Ovary (tissue), 9 donors: ENCODE measurements around the gene RAB17. TPM values are rescaled to one million over a fixed set of nuclear protein-coding genes. Genes with fewer than 3 reads are reported as not detected.
"Not testable (repeated sequence)": the region's sequence is repeated elsewhere in the genome, so short reads cannot be mapped to it uniquely, and the experiment has no call there.

Experiments used
- DNase-seq, 5 donors: peaks; one replicate each; pipeline ENCODE4 v3.0.0-alpha.2; 2019 to 2020
- H3K27ac ChIP-seq, 2 donors: fragments of 200-600 bp; one replicate each; pipeline versions ENCODE4 v1.5.1 to v1.8.0; 2019 to 2022
- H3K27me3 ChIP-seq: fragments of 200-600 bp; one replicate; pipeline ENCODE4 v1.8.0; 2022
- H3K36me3 ChIP-seq: fragments of 200-600 bp; sonication (generic); one replicate; pipeline ENCODE4 v1.5.1; 2019
- H3K4me1 ChIP-seq: one replicate; pipeline ENCODE4 v1.8.1; 2013; ENCODE audit warnings: mild to moderate bottlenecking, moderate library complexity; ENCODE audit not compliant: insufficient read depth
- H3K4me3 ChIP-seq: fragments of 200-600 bp; sonication (generic); one replicate; pipeline ENCODE4 v1.5.1; 2017
- H3K9me3 ChIP-seq, 2 donors: fragments of 200-600 bp in 1 of 2; sonication (generic) in 1 of 2; one replicate each; pipeline versions ENCODE4 v1.5.1 to v1.8.1; 2013 to 2019; ENCODE audit warnings: mild to moderate bottlenecking in 1 of 2, moderate library complexity in 1 of 2
- EP300 ChIP-seq: sonication (generic); formaldehyde crosslinking; IDR thresholded peaks from one replicate; pipeline ENCODE4 v1.6.1; 2017; ENCODE audit warnings: antibody characterized with exemption
- POLR2A ChIP-seq: fragments of 450-650 bp; IDR thresholded peaks from one replicate; pipeline ENCODE4 v1.6.1; 2017; ENCODE audit warnings: antibody characterized with exemption, mild to moderate bottlenecking, moderate library complexity
- WGBS, 3 donors: extraction: QIAGEN DNeasy Blood & Tissue Kit in 1 of 3; methylation state at CpG; one replicate each; pipeline versions ENCODE4 v1.1.5 to v1.1.7; 2013 to 2017; 5-methylcytosine and 5-hydroxymethylcytosine counted together
- intact Hi-C, 4 donors: fragments of 100-400 bp; cut with DNase I; formaldehyde crosslinking; loops; one replicate each; pipeline versions ENCODE4 v1.11.0 to v1.15.1; 2022 to 2023
- polyA plus RNA-seq, 2 donors: library from polyadenylated mRNA; stranded (reverse); fragments of 200-250 nt in 1 of 2; fragments of 350-450 nt in 1 of 2; fragmentation: Illumina TruSeq in 1 of 2; extraction: RNeasy Lipid Tissue Mini Kit (QIAGEN cat#74804) in 1 of 2; gene quantifications; one replicate each; pipeline ENCODE4 v1.2.3, GENCODE V29; 2013 to 2014
- total RNA-seq, 7 donors: library from RNA; depleted of rRNA in 2 of 7; stranded (reverse); fragments of >200 nt in 2 of 7; fragmentation: NEBNext Ultra II Directional in 3 of 7; extraction: Animal tissue kit (Norgen Biotek cat#: 25700) in 3 of 7; gene quantifications; one replicate each; pipeline versions ENCODE4 v1.1.0 to v1.2.4, GENCODE V29; 2016 to 2023
- TF ChIP-seq, protein P1 (sequence below), 3 donors: fragments of 450-650 bp in 2 of 3; fragments of 200-600 bp in 1 of 3; IDR thresholded peaks; one replicate each; pipeline versions ENCODE4 v1.5.1 to v1.8.0; 2016 to 2022; ENCODE audit warnings: antibody characterized with exemption in 3 of 3, mild to moderate bottlenecking in 1 of 3
- donor health status: DM: no; HTN: no; CAD: no; lungs with moderate emphysema.
- donor health status: DM: no; HTN: no; CAD: no.
- donor health status: Bipolar disorder and iron deficiency.
- donor health status: DM: yes; HTN: yes; CAD: no.
- donor health status: DM: no; HTN: no; CAD: no.
- donor health status: DM: yes; HTN: yes; CAD: no.

The RAB17 gene
- total and polyA plus RNA-seq, 9 donors: 0.38 to 19.3 (median 4.3) TPM

DNA sequence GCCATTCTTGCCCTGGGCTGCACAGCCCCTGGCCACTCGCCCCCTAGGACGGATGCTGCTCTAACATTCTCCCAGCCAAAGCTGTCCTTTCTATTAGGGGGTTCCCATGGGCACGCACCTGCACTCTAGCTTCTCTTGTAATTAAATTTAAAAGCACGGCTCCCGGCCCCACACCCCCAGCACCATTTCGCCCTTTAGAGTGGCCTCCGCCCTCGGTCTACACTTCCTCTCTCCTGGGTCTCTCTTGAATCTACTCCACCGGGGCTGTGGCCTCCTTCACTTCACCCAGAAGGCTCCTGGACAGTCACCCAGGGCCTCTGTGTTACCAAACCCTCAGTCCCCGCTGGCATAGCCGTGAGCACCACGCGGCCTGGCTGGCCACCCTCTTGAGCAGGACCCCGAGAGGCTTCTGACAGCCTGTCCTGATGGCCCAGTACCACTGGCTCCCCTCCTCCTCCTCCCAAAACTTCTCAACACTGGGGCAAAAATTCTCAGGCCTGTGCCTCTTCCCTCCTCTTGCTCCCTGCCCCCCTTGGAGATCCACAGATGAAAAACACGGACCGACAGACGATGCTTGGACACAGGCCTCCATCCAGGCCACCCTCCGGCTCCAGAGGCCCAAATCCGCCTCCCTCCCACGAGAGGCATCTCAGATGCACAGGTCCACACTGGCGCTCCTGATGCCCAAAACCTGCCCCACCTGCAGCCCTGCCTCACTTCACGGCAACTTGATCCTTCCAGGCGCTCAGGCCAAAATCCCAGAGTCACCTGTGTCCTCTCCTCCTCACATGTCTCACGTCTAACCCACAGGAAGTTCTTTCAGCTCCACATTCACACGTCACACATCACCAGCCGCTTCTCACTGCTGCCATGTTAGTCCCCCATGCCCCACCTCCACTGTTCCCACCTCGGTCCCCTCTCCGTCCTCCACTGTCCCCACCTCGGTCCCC is 6.9 kb upstream of the RAB17 start:
- intact Hi-C loops: no loop called here
- TF ChIP-seq POLR2A (no peak), EP300 (no peak)
- TF ChIP-seq, protein P1, sequence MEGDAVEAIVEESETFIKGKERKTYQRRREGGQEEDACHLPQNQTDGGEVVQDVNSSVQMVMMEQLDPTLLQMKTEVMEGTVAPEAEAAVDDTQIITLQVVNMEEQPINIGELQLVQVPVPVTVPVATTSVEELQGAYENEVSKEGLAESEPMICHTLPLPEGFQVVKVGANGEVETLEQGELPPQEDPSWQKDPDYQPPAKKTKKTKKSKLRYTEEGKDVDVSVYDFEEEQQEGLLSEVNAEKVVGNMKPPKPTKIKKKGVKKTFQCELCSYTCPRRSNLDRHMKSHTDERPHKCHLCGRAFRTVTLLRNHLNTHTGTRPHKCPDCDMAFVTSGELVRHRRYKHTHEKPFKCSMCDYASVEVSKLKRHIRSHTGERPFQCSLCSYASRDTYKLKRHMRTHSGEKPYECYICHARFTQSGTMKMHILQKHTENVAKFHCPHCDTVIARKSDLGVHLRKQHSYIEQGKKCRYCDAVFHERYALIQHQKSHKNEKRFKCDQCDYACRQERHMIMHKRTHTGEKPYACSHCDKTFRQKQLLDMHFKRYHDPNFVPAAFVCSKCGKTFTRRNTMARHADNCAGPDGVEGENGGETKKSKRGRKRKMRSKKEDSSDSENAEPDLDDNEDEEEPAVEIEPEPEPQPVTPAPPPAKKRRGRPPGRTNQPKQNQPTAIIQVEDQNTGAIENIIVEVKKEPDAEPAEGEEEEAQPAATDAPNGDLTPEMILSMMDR (IDR thresholded peaks at IDR 0.05): no peak
- no peaks in the 10 kb centered on the region for H3K27me3 ChIP-seq
- H3K4me3 ChIP-seq: no peak overlapping the region
- no peaks in the 10 kb centered on the region for H3K4me1 ChIP-seq
- no peaks in the 10 kb centered on the region for H3K9me3 ChIP-seq
- H3K36me3 ChIP-seq: no peaks in the 10 kb centered on the region
- peak in 2 of 5 donors; percentile 18 to 21 for DNase-seq
- H3K27ac ChIP-seq: no peak overlapping the region
- WGBS, 3 donors: 92 to 94% (median 93%) methylated on average over 29 of the region's 29 CpGs

DNA sequence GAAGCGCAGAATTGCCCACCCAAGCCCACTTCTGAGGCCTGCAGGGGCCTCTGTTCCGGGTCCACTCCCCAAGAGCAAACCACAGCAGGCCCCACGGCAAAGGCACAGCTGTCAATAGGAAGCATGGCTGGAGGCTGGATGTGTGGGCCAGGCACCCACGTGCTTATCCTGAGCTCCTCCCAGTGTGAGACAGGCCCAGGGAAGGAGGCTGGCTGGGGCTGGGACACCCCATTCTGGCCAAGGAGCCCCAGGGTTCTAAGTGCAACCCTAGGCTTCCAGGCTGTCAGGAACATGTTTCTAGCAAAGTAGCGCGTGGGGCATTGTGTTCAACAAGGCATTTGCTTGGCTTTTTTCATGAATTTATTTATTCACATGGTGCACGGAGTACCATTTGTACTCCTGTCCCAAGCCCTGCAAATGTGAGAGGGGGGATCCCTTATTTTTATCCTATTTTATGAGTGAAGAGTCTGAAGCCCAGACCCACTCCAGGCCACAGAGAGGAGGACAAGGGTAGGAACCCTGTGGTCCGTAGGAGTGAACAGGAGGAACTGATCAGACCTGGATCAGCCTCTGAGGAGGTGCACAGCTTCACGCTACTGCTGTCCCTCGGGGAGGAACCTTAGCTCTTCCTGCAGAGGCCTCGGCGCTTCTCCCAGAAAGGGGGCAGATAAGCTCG is 6.1 kb upstream of the RAB17 start:
- no peak overlapping the region for H3K27ac ChIP-seq
- DNase-seq: peak in 2 of 5 donors; percentile 14 to 18
- H3K9me3 ChIP-seq: no peaks in the 10 kb centered on the region
- intact Hi-C loops: no loop called here
- H3K36me3 ChIP-seq: no peaks in the 10 kb centered on the region
- H3K4me3 ChIP-seq: no peak overlapping the region
- no peaks in the 10 kb centered on the region for H3K4me1 ChIP-seq
- TF ChIP-seq POLR2A (no peak), EP300 (no peak)
- TF ChIP-seq, protein P1 (IDR thresholded peaks at IDR 0.05): no peak
- no peaks in the 10 kb centered on the region for H3K27me3 ChIP-seq
- 85 to 87% (median 87%) methylated on average over 13 of the region's 13 CpGs for WGBS, 3 donors

DNA sequence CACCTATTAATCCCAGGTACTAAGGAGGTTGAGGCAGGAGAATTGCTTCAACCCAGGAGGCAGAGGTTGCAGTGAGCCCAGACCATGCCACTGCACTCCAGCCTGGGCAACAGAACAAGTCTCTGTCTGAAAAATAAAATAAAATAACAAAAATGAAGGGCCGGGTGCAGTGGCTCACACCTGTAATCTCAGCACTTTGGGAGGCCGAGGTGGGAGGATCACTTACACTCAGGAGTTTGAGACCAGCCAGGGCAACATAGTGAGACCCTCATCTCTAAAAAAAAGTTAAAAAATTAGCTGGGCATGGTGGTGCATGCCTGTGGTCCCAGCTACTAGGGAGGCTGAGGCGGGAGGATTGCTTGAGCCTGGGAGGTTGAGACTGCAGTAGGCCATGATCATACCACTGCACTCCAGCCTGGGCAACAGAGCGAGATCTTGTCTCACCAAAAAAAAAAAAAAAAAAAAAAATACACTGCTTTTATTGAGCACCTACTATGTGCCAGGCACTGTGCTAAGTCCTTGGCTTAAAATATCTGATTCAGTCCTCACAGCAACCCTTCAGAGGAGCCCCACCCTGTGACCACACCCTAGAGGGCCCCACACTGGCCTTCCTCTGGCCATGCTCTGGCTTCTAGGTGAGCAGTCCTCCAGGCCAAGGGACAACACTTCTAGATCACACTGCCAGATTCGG is 5.4 kb upstream of the RAB17 start:
- intact Hi-C loops, DNase-seq, H3K4me3 ChIP-seq, H3K27ac ChIP-seq, H3K36me3 ChIP-seq, H3K27me3 ChIP-seq, H3K9me3 ChIP-seq, H3K4me1 ChIP-seq: not testable (repeated sequence)
- WGBS, 3 donors: 95 to 96% (median 95%) methylated on average over 5 of the region's 5 CpGs

DNA sequence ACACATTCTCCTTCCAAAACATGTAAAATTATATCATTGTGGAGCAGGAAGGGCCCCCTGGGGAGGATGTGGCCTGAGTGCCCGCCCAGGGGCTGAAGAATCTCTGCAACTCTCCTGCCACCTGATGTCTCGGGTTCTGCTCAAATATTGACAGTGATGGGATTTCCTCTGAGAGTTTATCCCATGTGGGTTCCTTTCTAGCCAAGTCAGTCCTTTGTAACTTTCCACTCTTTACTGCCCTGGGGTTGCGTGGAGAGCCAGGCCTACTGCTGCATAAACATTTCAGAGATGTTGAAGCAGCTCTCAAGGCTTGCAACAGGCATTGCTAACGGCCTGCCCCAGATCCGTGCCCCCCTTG is 4.0 kb upstream of the RAB17 start:
- H3K4me1 ChIP-seq: peaks cover 2% of the 10 kb centered on the region
- DNase-seq: peak in 1 of 5 donors; percentile 2
- 79 to 80% (median 79%) methylated on average over 5 of the region's 5 CpGs for WGBS, 3 donors
- no peaks in the 10 kb centered on the region for H3K36me3 ChIP-seq
- TF ChIP-seq EP300 (no peak), POLR2A (no peak)
- TF ChIP-seq, protein P1 (IDR thresholded peaks at IDR 0.05): no peak
- intact Hi-C loops: loop anchor here in 1 of 4 donors (5.0 kb wide), 1 partner anchor 153 kb away; no protein-coding TSS in a partner anchor
- no peaks in the 10 kb centered on the region for H3K9me3 ChIP-seq
- no peaks in the 10 kb centered on the region for H3K27me3 ChIP-seq
- no peak overlapping the region for H3K4me3 ChIP-seq
- H3K27ac ChIP-seq: no peak overlapping the region
